GM21423 (cell line): ENCODE data around the gene DUSP7.

Experiments used
- ATAC-seq: cut with Tn5 transposase; IDR thresholded peaks from one replicate; pipeline ENCODE4 v1.9.1; 2021; ENCODE audit warnings: mild to moderate bottlenecking, moderate library complexity; ENCODE audit not compliant: unreplicated experiment

Gene DUSP7

GRCh38 chr3:52012699-52013098, 43.7 kb downstream of the DUSP7 start:
- ATAC-seq: no peak

- ATAC-seq: no peak
Observed at GRCh38 chr3:52010431-52010830, 45.9 kb downstream of the DUSP7 start.

- ATAC-seq: no peak
Observed at GRCh38 chr3:52007291-52007690, 49.1 kb downstream of the DUSP7 start.

- no peak for ATAC-seq
Observed at GRCh38 chr3:52006820-52007133, 49.6 kb downstream of the DUSP7 start.

- no peak for ATAC-seq
Observed at GRCh38 chr3:52006017-52006819, 50.2 kb downstream of the DUSP7 start.

GRCh38 chr3:52005571-52005986, 50.8 kb downstream of the DUSP7 start:
- ATAC-seq: no peak

- ATAC-seq: no peak
Observed at GRCh38 chr3:52004906-52005395, 51.4 kb downstream of the DUSP7 start.

- ATAC-seq: no peak
Observed at GRCh38 chr3:52004163-52004787, 52.1 kb downstream of the DUSP7 start.

- no peak for ATAC-seq
Observed at GRCh38 chr3:52002748-52003147, 53.6 kb downstream of the DUSP7 start.

- ATAC-seq: peak; percentile 84
Observed at GRCh38 chr3:52001443-52001974, 54.9 kb downstream of the DUSP7 start.

- no peak for ATAC-seq
Observed at GRCh38 chr3:51999846-52000245, 56.5 kb downstream of the DUSP7 start.
